DMS114 treated with DMSO at 0.1 percent for 48 hours (cell line): Measurements from ENCODE around the gene GNAQ.

Experiments
- DNase-seq: peaks from one replicate; lab custom pipeline; 2025; ENCODE audit not compliant: unreplicated experiment; lab: John Stamatoyannopoulos, UW

GNAQ gene

GRCh38 chr9:78031893-78032729 is 500 bp upstream of the GNAQ start:
- DNase-seq = peak; percentile 74

DNA sequence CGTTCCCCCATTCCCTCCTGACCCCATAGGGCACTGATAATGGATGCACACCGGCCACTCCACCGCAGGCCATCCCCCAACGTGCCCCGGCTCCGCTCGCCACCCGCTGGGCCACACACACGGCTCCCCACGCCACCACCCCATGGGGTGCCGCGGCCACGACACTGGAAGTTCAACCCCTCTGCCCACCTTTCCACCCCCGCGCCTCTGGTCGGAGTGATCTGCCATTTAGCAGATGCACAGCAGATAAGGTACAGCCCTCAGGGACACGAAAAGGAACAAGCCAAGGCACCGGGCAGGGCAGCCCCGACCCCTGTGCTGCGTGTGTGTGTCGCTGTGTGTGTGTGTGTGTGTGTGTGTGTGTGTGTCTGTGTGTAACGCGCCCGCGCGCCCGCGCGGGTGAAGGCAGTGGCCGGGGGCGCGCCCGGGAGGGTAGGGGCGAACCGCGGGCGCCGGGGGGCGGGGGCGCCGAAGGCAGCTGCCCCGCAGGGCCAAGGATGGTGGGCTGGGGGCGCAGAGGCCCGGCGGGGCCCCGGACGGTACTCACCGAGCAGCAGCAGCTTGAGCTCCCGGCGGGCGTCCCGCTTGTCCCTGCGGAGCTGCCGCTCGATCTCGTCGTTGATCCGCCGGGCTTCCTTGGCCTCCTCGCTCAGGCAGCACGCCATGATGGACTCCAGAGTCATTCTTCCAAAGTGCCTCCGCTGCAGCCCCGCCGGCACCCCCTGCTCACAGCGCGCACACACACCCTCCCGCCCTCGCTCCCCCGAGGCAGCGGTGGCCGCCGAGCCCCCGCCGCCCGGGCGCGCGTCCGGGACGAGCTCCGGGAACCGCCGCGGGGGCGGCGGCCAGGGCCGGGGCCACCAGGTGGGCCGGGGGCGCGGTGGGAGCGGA is 813 bp downstream of the GNAQ start:
- peak; percentile 3 for DNase-seq

DNA sequence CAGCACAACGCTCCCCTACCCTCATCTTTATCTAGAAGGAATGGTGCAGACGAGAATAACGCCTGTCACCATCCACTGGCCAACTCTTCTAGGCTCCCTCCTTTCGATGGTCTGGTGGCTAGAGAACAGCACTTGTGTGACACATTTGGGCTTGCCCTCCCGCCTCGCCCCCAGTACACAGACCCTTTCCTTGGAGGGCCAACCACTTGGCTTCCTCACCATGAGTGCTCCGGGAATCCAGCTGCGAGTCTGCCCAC is 1.4 kb downstream of the GNAQ start:
- DNase-seq = no peak

GRCh38 chr9:78029551-78030295 is 1.9 kb downstream of the GNAQ start:
- peak; percentile 20 for DNase-seq

GRCh38 chr9:78028926-78029325 is 2.7 kb downstream of the GNAQ start:
- DNase-seq = peak; percentile 26

- DNase-seq = no peak
These were observed 4.7 kb downstream of the GNAQ start for GRCh38 chr9:78026947-78027346.

DNA sequence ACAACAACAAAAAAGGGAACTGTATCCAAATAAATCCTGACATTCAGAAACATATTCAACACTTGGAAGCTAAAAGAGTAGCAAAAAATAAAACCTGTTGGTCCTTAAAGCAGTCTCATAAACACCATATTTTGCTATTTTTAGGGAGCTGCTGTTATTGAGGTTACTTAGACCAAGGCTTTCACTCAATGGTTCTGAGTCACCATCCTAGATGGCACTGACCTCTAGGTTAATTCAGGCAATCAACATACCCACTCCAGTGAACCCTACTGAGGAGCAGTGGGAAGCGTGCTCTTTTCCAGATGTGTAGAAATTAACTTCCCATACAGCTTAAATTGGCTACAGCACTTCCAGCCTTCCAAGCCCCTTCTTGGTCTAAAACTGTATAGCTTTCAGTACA is 5.2 kb downstream of the GNAQ start:
- peak; percentile 8 for DNase-seq

DNA sequence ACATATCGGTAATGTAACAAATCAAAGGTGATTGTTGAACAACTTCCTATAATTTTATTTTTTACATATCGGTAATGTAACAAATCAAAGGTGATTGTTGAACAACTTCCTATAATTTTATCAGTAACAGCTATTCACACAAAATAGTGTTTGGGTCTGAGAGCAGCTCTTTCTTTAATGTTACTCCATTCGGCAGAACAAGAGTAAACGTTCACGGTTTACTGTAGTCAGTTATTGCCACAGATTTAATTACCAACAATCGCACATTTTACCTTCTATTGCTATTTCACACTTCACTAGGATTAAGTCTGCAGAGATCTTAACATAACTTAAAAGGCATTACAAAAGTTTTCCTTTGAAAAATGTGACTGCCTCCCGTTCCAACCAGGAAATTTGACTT is 6.4 kb downstream of the GNAQ start:
- DNase-seq = no peak

- DNase-seq = no peak
These were observed 8.4 kb downstream of the GNAQ start for GRCh38 chr9:78023003-78023741.

DNA sequence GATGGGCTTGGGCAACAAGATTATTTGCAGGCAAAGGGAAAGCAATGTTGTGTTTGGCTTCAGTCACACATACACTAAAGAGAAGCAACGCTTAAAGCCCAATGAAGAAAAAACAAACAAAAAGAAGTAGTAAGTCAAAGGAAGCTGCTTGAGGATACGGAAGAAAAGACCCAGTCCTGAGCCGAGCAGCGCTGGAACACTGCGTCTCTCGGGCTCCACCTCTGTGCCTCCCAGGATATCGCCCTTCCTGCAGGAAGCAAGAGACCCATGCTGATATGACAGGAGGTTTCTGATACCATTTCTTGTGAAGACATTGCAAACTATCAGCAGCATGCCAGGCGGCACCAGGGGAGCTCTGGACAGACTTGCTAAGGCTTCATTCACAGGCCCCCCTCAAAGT is 9.9 kb downstream of the GNAQ start:
- DNase-seq = no peak

- DNase-seq = no peak
These were observed 14.4 kb downstream of the GNAQ start for GRCh38 chr9:78017190-78017693.

DNA sequence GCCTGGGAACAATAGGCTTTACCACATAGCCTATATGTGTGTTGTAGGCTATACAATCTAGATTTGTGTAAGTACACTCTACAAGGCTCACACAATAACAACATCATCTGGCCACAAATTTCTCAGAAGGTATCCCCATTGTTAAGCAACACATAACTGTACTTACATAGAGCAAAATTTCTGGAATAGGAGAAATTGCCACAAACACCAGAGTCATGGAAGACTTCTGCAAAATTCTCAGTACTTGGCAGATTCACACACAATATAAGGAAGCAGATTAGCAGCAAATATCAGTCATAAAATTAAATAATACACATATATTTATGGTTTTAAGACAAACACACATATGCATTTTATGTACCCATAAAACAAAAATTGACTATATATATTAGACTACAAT is 16.4 kb downstream of the GNAQ start:
- no peak for DNase-seq

DNA sequence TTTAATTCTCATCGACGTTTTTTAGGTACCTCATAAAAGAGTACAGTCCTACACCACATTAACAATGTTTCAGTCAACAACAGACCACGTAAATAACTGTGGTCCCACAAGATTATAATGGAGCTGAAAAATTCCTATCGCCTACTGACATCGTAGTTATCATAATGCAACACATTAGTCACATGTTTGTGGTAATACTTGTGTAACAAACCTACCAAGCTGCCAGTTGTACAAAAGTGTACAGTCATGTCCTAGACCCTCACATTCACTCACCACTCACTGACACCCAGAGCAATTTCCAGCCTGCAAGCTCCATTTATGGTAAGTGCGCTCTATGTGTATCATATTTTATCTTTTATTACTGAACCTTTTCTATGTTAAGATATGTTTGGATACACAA is 16.8 kb downstream of the GNAQ start:
- no peak for DNase-seq

GRCh38 chr9:78013934-78014333 is 17.7 kb downstream of the GNAQ start:
- DNase-seq = no peak

GRCh38 chr9:78011049-78011448 is 20.6 kb downstream of the GNAQ start:
- no peak for DNase-seq

GRCh38 chr9:78010445-78010844 is 21.2 kb downstream of the GNAQ start:
- no peak for DNase-seq

DNA sequence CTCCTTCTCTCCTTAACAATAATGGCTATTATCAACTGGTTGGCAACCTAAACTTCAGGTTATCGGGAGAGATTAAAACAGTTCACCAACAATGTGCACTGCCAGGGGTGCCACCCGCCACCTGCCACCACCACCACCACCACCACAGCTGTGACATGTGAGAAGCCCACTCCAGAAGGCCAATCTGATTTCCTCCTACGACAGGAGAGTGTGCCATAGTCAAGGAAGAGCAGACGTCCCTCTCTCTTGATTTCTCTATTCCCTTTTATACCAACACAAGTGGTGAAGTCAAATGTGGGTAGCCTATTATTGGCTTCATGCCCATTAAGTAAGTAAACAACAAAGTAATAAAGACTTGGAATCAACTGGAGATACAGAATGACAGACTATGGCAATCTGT is 22.4 kb downstream of the GNAQ start:
- DNase-seq = no peak

GRCh38 chr9:78006734-78007133 is 24.9 kb downstream of the GNAQ start:
- no peak for DNase-seq

DNA sequence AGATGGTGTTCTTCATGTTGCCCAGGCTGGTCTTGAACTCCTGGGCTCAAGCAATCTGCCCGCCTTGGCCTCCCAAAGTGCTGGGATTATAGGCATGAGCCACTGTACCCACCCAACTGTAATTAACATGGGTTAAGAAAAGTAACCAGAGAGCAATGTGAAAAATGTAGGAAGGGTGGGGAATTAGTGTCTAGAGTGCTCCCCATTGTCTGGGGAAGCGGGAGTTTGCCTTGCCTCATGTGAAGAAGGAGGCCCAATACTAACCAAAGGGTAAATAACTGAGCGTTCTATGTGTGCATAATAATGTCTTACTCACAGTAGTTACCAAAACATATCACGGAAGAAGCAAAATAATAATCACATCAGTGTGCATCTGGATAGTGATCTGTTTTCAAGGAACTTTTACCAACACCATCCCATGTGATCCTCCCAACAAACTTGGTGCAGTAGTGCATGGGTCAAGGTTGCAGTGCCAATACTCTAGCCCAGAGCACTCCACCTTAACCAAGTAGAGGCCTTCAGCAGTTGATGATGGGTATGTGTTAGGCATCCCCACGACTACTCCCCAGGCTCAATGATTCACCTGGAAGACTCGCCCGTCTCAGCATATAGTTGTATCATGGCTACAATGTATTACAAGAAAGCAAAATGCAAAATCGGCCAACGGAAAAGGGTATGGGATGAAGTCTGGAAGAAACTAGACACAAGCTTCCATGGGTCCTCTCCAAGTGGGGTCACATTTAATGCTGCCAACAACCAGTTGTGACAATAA is 26.2 kb downstream of the GNAQ start:
- no peak for DNase-seq
